MM.1S (cell line): ENCODE measurements around the gene TESK2.

Experiments
- CTCF ChIP-seq: fragments of 300-600 bp; sonication (generic); IDR thresholded peaks from 2 replicates; pipeline ENCODE4 v1.5.1; 2016; ENCODE audit warnings: antibody characterized with exemption, low read length, mixed read lengths
- EZH2phosphoT487 ChIP-seq: fragments of 300-600 bp; sonication (generic); IDR thresholded peaks from 2 replicates; pipeline ENCODE4 v1.6.1; 2018; ENCODE audit warnings: antibody characterized with exemption, low read length

- TF ChIP-seq CTCF (no peak), EZH2phosphoT487 (no peak)
Observed at GRCh38 chr1:45458894-45459293, 32.1 kb downstream of the TESK2 start.
